ENCODE measurements around the gene SLC9C2. TPM values are rescaled to one million over a fixed set of nuclear protein-coding genes. Genes with fewer than 3 reads are reported as not detected.
"Not testable (repeated sequence)": the region's sequence is repeated elsewhere in the genome, so short reads cannot be mapped to it uniquely, and the experiment has no call there.

SLC9C2 gene
- polyA plus RNA-seq, 1 experiment: not detected

- Histone ChIP-seq H3K36me3 (ENCODE audit: control insufficient read depth, insufficient read depth, low read length) (peaks cover 5% of the 10 kb centered on the region), H3K27me3 (ENCODE audit: control insufficient read depth, insufficient read depth, low read length) (no peaks in the 10 kb centered on the region), H3K4me3 (ENCODE audit: low read depth, low read length) (peak overlapping the region; percentile 82)
- TF ChIP-seq, protein P1, sequence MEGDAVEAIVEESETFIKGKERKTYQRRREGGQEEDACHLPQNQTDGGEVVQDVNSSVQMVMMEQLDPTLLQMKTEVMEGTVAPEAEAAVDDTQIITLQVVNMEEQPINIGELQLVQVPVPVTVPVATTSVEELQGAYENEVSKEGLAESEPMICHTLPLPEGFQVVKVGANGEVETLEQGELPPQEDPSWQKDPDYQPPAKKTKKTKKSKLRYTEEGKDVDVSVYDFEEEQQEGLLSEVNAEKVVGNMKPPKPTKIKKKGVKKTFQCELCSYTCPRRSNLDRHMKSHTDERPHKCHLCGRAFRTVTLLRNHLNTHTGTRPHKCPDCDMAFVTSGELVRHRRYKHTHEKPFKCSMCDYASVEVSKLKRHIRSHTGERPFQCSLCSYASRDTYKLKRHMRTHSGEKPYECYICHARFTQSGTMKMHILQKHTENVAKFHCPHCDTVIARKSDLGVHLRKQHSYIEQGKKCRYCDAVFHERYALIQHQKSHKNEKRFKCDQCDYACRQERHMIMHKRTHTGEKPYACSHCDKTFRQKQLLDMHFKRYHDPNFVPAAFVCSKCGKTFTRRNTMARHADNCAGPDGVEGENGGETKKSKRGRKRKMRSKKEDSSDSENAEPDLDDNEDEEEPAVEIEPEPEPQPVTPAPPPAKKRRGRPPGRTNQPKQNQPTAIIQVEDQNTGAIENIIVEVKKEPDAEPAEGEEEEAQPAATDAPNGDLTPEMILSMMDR (IDR thresholded peaks at IDR 0.05; ENCODE audit: insufficient read depth, low read depth, low read length): no peak
- ChIA-PET CTCF (interaction anchor here (0.6 to 2.4 kb wide), 3 partner anchors 46 to 538 kb away, joined by 4 to 12 read pairs (median 9); no protein-coding TSS in a partner anchor), POLR2A (interaction anchor here (0.5 to 0.7 kb wide), 2 partner anchors 38 to 368 kb away, joined by 3 read pairs; no protein-coding TSS in a partner anchor)
- DNase-seq (ENCODE audit: low read depth): no peak
These were observed 126.1 kb downstream of the SLC9C2 start for GRCh38 chr1:173476665-173477285.

DNA sequence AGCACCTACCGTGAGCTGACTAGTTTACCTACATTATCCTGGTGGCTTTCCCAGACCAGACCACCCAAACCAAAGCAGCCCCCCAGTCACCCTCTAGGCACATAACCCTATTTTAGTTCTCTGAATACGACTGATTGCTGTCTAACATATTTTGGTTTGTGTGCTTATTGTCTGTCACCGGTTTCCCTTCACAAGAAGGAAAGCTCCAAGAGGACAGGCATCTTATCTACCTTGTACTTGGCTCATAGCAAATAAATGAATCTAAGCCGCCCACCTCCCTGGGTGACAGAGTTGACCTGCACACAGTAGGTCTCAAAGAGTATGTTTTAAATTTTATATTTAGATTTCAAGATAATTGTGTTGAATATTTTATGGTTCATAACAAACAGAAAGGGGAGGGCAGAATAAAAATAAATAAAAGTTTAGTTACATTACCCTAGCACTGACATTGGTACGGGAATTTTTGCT lies 126.6 kb downstream of the SLC9C2 start:
- CTCF ChIA-PET: interaction anchor here (0.6 to 2.4 kb wide), 5 partner anchors 12 to 731 kb away, joined by 3 to 12 read pairs (median 4); no protein-coding TSS in a partner anchor
- no peaks in the 10 kb centered on the region for H3K27me3 ChIP-seq (ENCODE audit: control insufficient read depth, insufficient read depth, low read length)
- peak overlapping the region; percentile 82 for H3K4me3 ChIP-seq (ENCODE audit: low read depth, low read length)
- H3K36me3 ChIP-seq (ENCODE audit: control insufficient read depth, insufficient read depth, low read length): peaks cover under 1% of the 10 kb centered on the region
- POLR2A ChIA-PET: no interaction called here
- TF ChIP-seq, protein P1 (IDR thresholded peaks at IDR 0.05; ENCODE audit: insufficient read depth, low read depth, low read length): no peak
- no peak for DNase-seq (ENCODE audit: low read depth)

GRCh38 chr1:173475564-173476196 lies 127.2 kb downstream of the SLC9C2 start:
- ChIA-PET CTCF (interaction anchor here (0.6 to 2.4 kb wide), 5 partner anchors 12 to 730 kb away, joined by 3 to 12 read pairs (median 4); no protein-coding TSS in a partner anchor), POLR2A (no interaction called here)
- TF ChIP-seq, protein P1 (IDR thresholded peaks at IDR 0.05; ENCODE audit: insufficient read depth, low read depth, low read length): no peak
- Histone ChIP-seq H3K4me3 (ENCODE audit: low read depth, low read length) (peak overlapping the region; percentile 82), H3K36me3 (ENCODE audit: control insufficient read depth, insufficient read depth, low read length) (no peaks in the 10 kb centered on the region), H3K27me3 (ENCODE audit: control insufficient read depth, insufficient read depth, low read length) (no peaks in the 10 kb centered on the region)
- no peak for DNase-seq (ENCODE audit: low read depth)

DNA sequence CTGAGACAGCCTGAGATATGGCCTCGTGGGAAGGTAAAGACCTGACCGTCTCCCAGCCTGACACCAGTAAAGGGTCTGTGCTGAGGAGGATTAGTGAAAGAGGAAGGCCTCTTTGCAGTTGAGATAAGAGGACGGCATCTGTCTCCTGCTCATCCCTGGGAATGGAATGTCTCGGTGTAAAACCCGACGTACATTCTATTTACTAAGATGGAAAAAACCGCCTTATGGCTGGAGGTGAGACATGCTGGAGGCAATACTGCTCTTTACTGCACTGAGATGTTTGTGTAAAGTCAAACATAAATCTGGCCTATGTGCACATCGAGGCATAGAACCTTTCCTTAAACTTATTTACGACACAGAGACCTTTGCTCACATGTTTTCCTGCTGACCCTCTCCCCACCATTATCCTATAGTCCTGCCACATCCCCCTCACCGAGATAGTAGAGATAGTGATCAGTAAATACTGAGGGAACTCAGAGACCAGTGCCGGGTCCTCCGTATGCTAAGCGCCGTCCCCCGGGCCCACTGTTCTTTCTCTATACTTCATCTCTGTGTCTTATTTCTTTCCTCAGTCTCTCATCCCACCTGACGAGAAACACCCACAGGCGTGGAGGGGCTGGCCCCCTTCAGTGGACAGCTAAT lies 128.0 kb downstream of the SLC9C2 start:
- H3K36me3 ChIP-seq (ENCODE audit: control insufficient read depth, insufficient read depth, low read length); DNase-seq (ENCODE audit: low read depth); H3K27me3 ChIP-seq (ENCODE audit: control insufficient read depth, insufficient read depth, low read length); POLR2A ChIA-PET: not testable (repeated sequence)
- CTCF ChIA-PET: interaction anchor here (1.2 to 2.4 kb wide), 3 partner anchors 13 to 729 kb away, joined by 3 to 12 read pairs (median 4); no protein-coding TSS in a partner anchor
- H3K4me3 ChIP-seq (ENCODE audit: low read depth, low read length): peak overlapping the region; percentile 82

DNA sequence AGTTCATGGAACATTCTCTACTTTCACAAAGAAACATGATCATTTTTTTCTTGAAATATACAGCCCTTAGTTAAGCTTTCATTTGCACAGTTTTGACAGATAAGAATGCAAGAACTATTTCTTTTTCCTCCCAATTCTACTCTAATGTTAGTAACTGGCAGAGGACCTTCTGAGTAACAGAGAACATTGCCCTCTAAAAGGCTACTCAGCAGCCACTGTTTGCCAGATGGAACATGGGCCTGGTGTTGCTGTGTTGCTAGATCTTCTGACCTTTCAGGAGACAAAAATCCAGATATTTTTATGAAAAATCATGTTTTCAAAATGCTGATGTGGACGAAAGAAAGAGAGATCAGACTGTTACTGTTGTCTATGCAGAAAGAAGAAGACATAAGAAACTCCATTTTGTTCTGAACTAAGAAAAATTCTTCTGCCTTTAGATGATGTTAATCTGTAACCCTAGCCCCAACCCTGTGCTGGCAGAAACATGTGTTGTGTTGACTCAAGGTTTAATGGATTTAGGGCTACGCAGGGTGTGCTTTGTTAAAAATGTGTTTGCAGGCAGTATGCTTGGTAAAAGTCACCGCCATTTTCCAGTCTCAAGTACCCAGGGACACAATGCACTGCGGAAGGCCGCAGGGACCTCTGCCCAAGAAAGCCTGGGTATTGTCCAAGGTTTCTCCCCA lies 128.6 kb downstream of the SLC9C2 start:
- Histone ChIP-seq H3K27me3 (ENCODE audit: control insufficient read depth, insufficient read depth, low read length) (no peaks in the 10 kb centered on the region), H3K36me3 (ENCODE audit: control insufficient read depth, insufficient read depth, low read length) (no peaks in the 10 kb centered on the region), H3K4me3 (ENCODE audit: low read depth, low read length) (no peak overlapping the region)
- no peak for DNase-seq (ENCODE audit: low read depth)
- ChIA-PET CTCF (no interaction called here), POLR2A (no interaction called here)
- TF ChIP-seq, protein P1 (IDR thresholded peaks at IDR 0.05; ENCODE audit: insufficient read depth, low read depth, low read length): no peak

All from BJ (cell line).